HCT116 (cell line): ENCODE results near the gene FADS6. TPM values are rescaled to one million over a fixed set of nuclear protein-coding genes. Genes with fewer than 3 reads are reported as not detected.

ENCODE experiments used
- ATAC-seq: fragments of 200-7000 bp; cut with Tn5 transposase; 2 replicates; pipeline ENCODE4 v1.9.1; 2020; ENCODE audit warnings: mild to moderate bottlenecking, moderate library complexity
- BruUV-seq: library from RNA; stranded (reverse); fragments of 400-500 nt; replicated peaks from 2 replicates; lab custom pipeline; 2021; lab: Mats Ljungman, UMichigan
- CTCF ChIA-PET: fragments of 300-600 bp; sonication (Branson Sonifier 250); formaldehyde crosslinking; loops from one replicate; lab custom pipeline; 2021; ENCODE audit warnings: antibody characterized with exemption; lab: Charles Lee
- POLR2A ChIA-PET: fragments of 300-600, 350-600 bp; sonication (Branson Sonifier 250); formaldehyde crosslinking; loops from one replicate; lab custom pipeline; 2021; ENCODE audit warnings: antibody characterized with exemption; lab: Charles Lee
- RAD21 ChIA-PET, 2 experiments: fragments of 300-600 bp; sonication (Branson Sonifier 250); formaldehyde crosslinking; loops; one replicate each; lab custom pipeline; 2023; ENCODE audit warnings: low total read pairs in 2 of 2; ENCODE audit not compliant: uncharacterized antibody in 2 of 2, unreplicated experiment in 2 of 2, low non-redundant PET in 1 of 2; lab: Charles Lee
- DNase-seq: peaks from one replicate; pipeline ENCODE4 v3.0.0-alpha.2; 2010; ENCODE audit warnings: low read depth, low spot score
- H2AFZ ChIP-seq: fragments of 200-600 bp; shearing (Covaris generic), sonication (generic); 2 replicates; pipeline ENCODE4 v1.6.1; 2017; ENCODE audit warnings: low read depth, mixed run types, mixed read lengths, antibody characterized with exemption, low read length; ENCODE audit not compliant: poor library complexity, severe bottlenecking
- H3K27ac ChIP-seq: 2 replicates; pipeline ENCODE4 v1.5.1; 2012; ENCODE audit warnings: low read depth, low read length
- H3K27me3 ChIP-seq: fragments of 200-600 bp; sonication (generic); 2 replicates; pipeline ENCODE4 v1.6.1; 2016; ENCODE audit warnings: mixed run types, low read length, mixed read lengths; ENCODE audit not compliant: insufficient read depth
- H3K36me3 ChIP-seq, 2 experiments: fragments of 200-500 bp in 1 of 2; fragments of 200-600 bp in 1 of 2; sonication (Bioruptor generic) in 1 of 2; sonication (generic) in 1 of 2; 2 replicates each; pipeline versions ENCODE4 v1.5.1 to v1.6.1; 2014 to 2016; ENCODE audit warnings: low read length in 2 of 2, inconsistent platforms in 1 of 2, mixed read lengths in 1 of 2, mixed run types in 1 of 2; ENCODE audit not compliant: insufficient read depth in 2 of 2, control insufficient read depth in 1 of 2
- H3K4me1 ChIP-seq, 2 experiments: fragments of 200-600 bp in 1 of 2; sonication (generic) in 1 of 2; 2 replicates each; pipeline versions ENCODE4 v1.5.1 to v1.6.1; 2012 to 2017; ENCODE audit warnings: low read length in 2 of 2, inconsistent platforms in 1 of 2, mild to moderate bottlenecking in 1 of 2, mixed read lengths in 1 of 2, mixed run types in 1 of 2, moderate library complexity in 1 of 2; ENCODE audit not compliant: insufficient read depth in 2 of 2, control insufficient read depth in 1 of 2
- H3K4me2 ChIP-seq: fragments of 200-600 bp; sonication (generic); 2 replicates; pipeline ENCODE4 v1.6.1; 2017; ENCODE audit warnings: mixed run types, low read length, mixed read lengths
- H3K4me3 ChIP-seq, 2 experiments: fragments of 200-600 bp in 1 of 2; sonication (generic) in 1 of 2; replicated peaks in 1 of 2; 2 replicates each; pipeline ENCODE4 v1.5.1; 2011 to 2016; ENCODE audit warnings: low read length in 2 of 2, control low read depth in 1 of 2, low read depth in 1 of 2, mild to moderate bottlenecking in 1 of 2, mixed read lengths in 1 of 2, mixed run types in 1 of 2
- H3K79me2 ChIP-seq: fragments of 200-600 bp; sonication (generic); 2 replicates; pipeline ENCODE4 v1.6.1; 2017; ENCODE audit warnings: mild to moderate bottlenecking, mixed run types, low read length, moderate library complexity, mixed read lengths; ENCODE audit not compliant: insufficient read depth
- H3K9ac ChIP-seq: fragments of 200-600 bp; sonication (generic); 2 replicates; pipeline ENCODE4 v1.6.1; 2016; ENCODE audit warnings: low read length, mixed read lengths
- H3K9me2 ChIP-seq: fragments of 200-600 bp; sonication (generic), shearing (Covaris generic); 2 replicates; pipeline ENCODE4 v1.6.1; 2017; ENCODE audit warnings: mixed run types, mild to moderate bottlenecking, moderate library complexity; ENCODE audit not compliant: insufficient read depth
- H3K9me3 ChIP-seq, 2 experiments: fragments of 200-500 bp in 1 of 2; fragments of 200-600 bp in 1 of 2; sonication (Bioruptor generic) in 1 of 2; sonication (generic) in 1 of 2; 2 replicates each; pipeline ENCODE4 v1.6.1; 2014 to 2017; ENCODE audit warnings: low read length in 2 of 2, mixed read lengths in 2 of 2, inconsistent platforms in 1 of 2, low read depth in 1 of 2, mild to moderate bottlenecking in 1 of 2, mixed run types in 1 of 2, moderate library complexity in 1 of 2; ENCODE audit not compliant: control insufficient read depth in 1 of 2, insufficient read depth in 1 of 2
- H4K20me1 ChIP-seq: fragments of 200-600 bp; sonication (generic), shearing (Covaris generic); 2 replicates; pipeline ENCODE4 v1.6.1; 2017; ENCODE audit warnings: mixed run types, mild to moderate bottlenecking, moderate library complexity; ENCODE audit not compliant: insufficient read depth
- CEBPB ChIP-seq: IDR thresholded peaks from 2 replicates; pipeline ENCODE4 v1.6.1; 2012; ENCODE audit warnings: low read depth
- EGR1 ChIP-seq: IDR thresholded peaks from 2 replicates; pipeline ENCODE4 v1.6.1; 2012; ENCODE audit warnings: low read depth
- ELF1 ChIP-seq: IDR thresholded peaks from 2 replicates; pipeline ENCODE4 v1.6.1; 2012; ENCODE audit warnings: low read depth, borderline replicate concordance
- EZH2 ChIP-seq: fragments of 200-600 bp; sonication (generic); IDR thresholded peaks from 2 replicates; pipeline ENCODE4 v1.6.1; 2017; ENCODE audit warnings: antibody characterized with exemption, mixed run types
- FOSL1 ChIP-seq: IDR thresholded peaks from 2 replicates; pipeline ENCODE4 v1.6.1; 2012; ENCODE audit warnings: low read depth
- POLR2A ChIP-seq: IDR thresholded peaks from 2 replicates; pipeline ENCODE4 v1.7.0; 2011; ENCODE audit warnings: borderline replicate concordance; ENCODE audit not compliant: insufficient read depth, insufficient read length; ENCODE audit errors: extremely low read depth
- POLR2AphosphoS5 ChIP-seq: IDR thresholded peaks from 2 replicates; pipeline ENCODE4 v1.6.1; 2011; ENCODE audit warnings: mild to moderate bottlenecking, low read depth, low read length, moderate library complexity
- RAD21 ChIP-seq: IDR thresholded peaks from 2 replicates; pipeline ENCODE4 v1.6.1; 2012; ENCODE audit warnings: low read depth, mild to moderate bottlenecking
- SIN3A ChIP-seq: IDR thresholded peaks from 2 replicates; pipeline ENCODE4 v1.6.1; 2012; ENCODE audit warnings: low read depth
- SP1 ChIP-seq: IDR thresholded peaks from 2 replicates; pipeline ENCODE4 v1.6.1; 2012; ENCODE audit warnings: low read depth
- YY1 ChIP-seq: IDR thresholded peaks from 2 replicates; pipeline ENCODE4 v1.6.1; 2011; ENCODE audit warnings: low read length, low read depth, moderate library complexity, mild to moderate bottlenecking; ENCODE audit not compliant: insufficient replicate concordance; ENCODE audit errors: extremely low read depth
- ZFX ChIP-seq: fragments of 450-650 bp; IDR thresholded peaks from 2 replicates; pipeline ENCODE4 v1.6.1; 2017
- ZNF274 ChIP-seq: fragments of 200-500 bp; sonication (Bioruptor generic); IDR thresholded peaks from 2 replicates; pipeline ENCODE4 v1.6.1; 2014; ENCODE audit warnings: mild to moderate bottlenecking, low read depth, low read length, inconsistent platforms
- intact Hi-C: fragments of 100-400 bp; cut with micrococcal nuclease; formaldehyde crosslinking; loops from 2 replicates; pipeline ENCODE4 v1.10.0; 2022
- total RNA-seq: library from RNA; stranded (reverse); gene quantifications from one replicate; pipeline ENCODE4 v1.2.1, GENCODE V29; 2021; ENCODE audit not compliant: unreplicated experiment
- TF ChIP-seq, protein P1 (sequence below), 3 experiments: fragments of 200-600 bp in 1 of 3; sonication (generic) in 1 of 3; IDR thresholded peaks in 2 of 3; conservative IDR thresholded peaks in 1 of 3; 2 replicates each; pipeline ENCODE4 v1.5.1; 2012 to 2017; ENCODE audit warnings: low read depth in 2 of 3, low read length in 2 of 3, antibody characterized with exemption in 1 of 3, borderline replicate concordance in 1 of 3, control low read depth in 1 of 3, mild to moderate bottlenecking in 1 of 3, mixed read lengths in 1 of 3, mixed run types in 1 of 3, moderate library complexity in 1 of 3; ENCODE audit not compliant: insufficient read depth in 1 of 3
- TF ChIP-seq, protein P2 (sequence below): IDR thresholded peaks from 2 replicates; pipeline ENCODE4 v1.6.1; 2011; ENCODE audit warnings: mild to moderate bottlenecking, low read length, moderate library complexity; ENCODE audit not compliant: insufficient replicate concordance; ENCODE audit errors: extremely low read depth
- TF ChIP-seq, protein P3 (sequence below): IDR thresholded peaks from 2 replicates; pipeline ENCODE4 v1.6.1; 2012

The FADS6 gene
- total RNA-seq, 1 experiment from 2014 or later: not detected

DNA sequence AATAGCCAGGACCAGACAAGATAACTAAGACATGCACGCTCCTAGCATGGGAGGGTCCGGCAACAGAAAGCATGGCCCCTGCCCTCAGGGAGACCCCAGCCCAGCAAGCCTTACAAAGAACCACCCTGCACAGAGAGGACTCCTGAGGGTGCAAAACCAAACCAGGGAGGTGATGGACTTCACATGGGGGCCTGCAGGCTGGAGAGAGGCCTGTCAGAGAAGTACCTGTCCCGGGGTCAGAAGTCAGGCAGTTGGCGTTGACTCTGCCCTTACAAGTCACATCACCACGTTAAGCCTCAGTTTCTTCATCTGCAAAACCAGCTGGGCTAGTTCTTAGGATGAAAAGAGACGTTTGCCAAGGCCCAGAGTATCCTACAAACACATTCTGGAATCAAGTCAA, 35.4 kb upstream of the FADS6 start:
- peaks cover 3% of the 10 kb centered on the region; the same call in 1 of the 2 replicates for H3K27me3 ChIP-seq
- ChIA-PET POLR2A (interaction anchor here (1.5 kb wide), 1 partner anchor 56 kb away, joined by 4 read pairs; the partner anchor contains the start of gene FDXR), RAD21 (no interaction called here), CTCF (interaction anchor here (1.7 kb wide), 1 partner anchor 28 kb away, joined by 7 read pairs; no protein-coding TSS in a partner anchor)
- H3K36me3 ChIP-seq: no peaks in the 10 kb centered on the region
- intact Hi-C loops: no loop called here
- no peak overlapping the region for H3K4me3 ChIP-seq
- no peaks in the 10 kb centered on the region for H4K20me1 ChIP-seq
- H3K4me1 ChIP-seq: peaks cover 4 to 31% of the 10 kb centered on the region in 2 experiments; a peak in 3 of 4 replicates
- H3K9me3 ChIP-seq: no peaks in the 10 kb centered on the region
- no peak overlapping the region for H3K4me2 ChIP-seq
- no TSS peak for BruUV-seq
- TF ChIP-seq POLR2A (no peak), ZFX (no peak)
- TF ChIP-seq, protein P1, sequence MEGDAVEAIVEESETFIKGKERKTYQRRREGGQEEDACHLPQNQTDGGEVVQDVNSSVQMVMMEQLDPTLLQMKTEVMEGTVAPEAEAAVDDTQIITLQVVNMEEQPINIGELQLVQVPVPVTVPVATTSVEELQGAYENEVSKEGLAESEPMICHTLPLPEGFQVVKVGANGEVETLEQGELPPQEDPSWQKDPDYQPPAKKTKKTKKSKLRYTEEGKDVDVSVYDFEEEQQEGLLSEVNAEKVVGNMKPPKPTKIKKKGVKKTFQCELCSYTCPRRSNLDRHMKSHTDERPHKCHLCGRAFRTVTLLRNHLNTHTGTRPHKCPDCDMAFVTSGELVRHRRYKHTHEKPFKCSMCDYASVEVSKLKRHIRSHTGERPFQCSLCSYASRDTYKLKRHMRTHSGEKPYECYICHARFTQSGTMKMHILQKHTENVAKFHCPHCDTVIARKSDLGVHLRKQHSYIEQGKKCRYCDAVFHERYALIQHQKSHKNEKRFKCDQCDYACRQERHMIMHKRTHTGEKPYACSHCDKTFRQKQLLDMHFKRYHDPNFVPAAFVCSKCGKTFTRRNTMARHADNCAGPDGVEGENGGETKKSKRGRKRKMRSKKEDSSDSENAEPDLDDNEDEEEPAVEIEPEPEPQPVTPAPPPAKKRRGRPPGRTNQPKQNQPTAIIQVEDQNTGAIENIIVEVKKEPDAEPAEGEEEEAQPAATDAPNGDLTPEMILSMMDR (IDR thresholded peaks at IDR 0.05 in 2 of 3, conservative IDR thresholded peaks at IDR 0.05 in 1 of 3; ENCODE audit: borderline replicate concordance in 1 of 3, insufficient read depth in 1 of 3, low read depth in 2 of 3, low read length in 2 of 3): no peak
- ATAC-seq (no peak), DNase-seq (no peak)
- H3K79me2 ChIP-seq: no peaks in the 10 kb centered on the region
- no peak overlapping the region for H3K9ac ChIP-seq
- H3K27ac ChIP-seq: no peak overlapping the region
- no peak overlapping the region for H2AFZ ChIP-seq
- no peaks in the 10 kb centered on the region for H3K9me2 ChIP-seq

DNA sequence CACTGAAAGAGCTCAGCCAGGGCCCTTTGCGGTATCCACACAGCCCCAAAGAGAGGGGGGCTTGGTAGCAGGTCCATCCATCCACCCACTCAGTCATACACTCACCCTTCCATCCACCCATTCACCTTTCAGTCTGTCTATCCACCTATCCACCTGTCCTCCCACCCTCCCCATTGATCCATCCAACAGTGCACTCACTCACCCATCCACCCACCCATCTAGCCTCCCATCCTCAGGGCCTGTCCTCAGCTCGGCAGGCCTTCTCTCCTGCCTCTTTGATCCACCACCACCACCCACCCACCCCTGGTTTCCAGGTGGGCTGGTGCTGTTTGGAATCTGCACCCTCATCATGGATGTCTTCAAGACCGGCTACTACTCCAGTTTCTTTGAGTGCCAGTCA, 31.8 kb upstream of the FADS6 start:
- TF ChIP-seq, protein P2, sequence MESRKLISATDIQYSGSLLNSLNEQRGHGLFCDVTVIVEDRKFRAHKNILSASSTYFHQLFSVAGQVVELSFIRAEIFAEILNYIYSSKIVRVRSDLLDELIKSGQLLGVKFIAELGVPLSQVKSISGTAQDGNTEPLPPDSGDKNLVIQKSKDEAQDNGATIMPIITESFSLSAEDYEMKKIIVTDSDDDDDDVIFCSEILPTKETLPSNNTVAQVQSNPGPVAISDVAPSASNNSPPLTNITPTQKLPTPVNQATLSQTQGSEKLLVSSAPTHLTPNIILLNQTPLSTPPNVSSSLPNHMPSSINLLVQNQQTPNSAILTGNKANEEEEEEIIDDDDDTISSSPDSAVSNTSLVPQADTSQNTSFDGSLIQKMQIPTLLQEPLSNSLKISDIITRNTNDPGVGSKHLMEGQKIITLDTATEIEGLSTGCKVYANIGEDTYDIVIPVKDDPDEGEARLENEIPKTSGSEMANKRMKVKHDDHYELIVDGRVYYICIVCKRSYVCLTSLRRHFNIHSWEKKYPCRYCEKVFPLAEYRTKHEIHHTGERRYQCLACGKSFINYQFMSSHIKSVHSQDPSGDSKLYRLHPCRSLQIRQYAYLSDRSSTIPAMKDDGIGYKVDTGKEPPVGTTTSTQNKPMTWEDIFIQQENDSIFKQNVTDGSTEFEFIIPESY: no peak
- TF ChIP-seq FOSL1 (no peak), RAD21 (no peak), SP1 (no peak), ZNF274 (no peak), POLR2AphosphoS5 (no peak), EZH2 (no peak), CEBPB (no peak), SIN3A (no peak), YY1 (no peak), EGR1 (no peak), POLR2A (no peak), ELF1 (no peak), ZFX (no peak)
- TF ChIP-seq, protein P3, sequence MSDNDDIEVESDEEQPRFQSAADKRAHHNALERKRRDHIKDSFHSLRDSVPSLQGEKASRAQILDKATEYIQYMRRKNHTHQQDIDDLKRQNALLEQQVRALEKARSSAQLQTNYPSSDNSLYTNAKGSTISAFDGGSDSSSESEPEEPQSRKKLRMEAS: no peak
- Histone ChIP-seq H3K9me2 (no peaks in the 10 kb centered on the region), H3K4me3 (no peak overlapping the region), H3K79me2 (no peaks in the 10 kb centered on the region), H3K27ac (no peak overlapping the region), H2AFZ (no peak overlapping the region), H3K9me3 (no peaks in the 10 kb centered on the region), H4K20me1 (no peaks in the 10 kb centered on the region), H3K9ac (no peak overlapping the region), H3K27me3 (peaks cover 4% of the 10 kb centered on the region; the same call in 1 of the 2 replicates), H3K36me3 (no peaks in the 10 kb centered on the region), H3K4me2 (no peak overlapping the region), H3K4me1 (peaks cover 20 to 45% of the 10 kb centered on the region in 2 experiments)
- DNase-seq (no peak), ATAC-seq (no peak)
- ChIA-PET CTCF (interaction anchor here (1.3 to 2.8 kb wide), 2 partner anchors 32 to 37 kb away, joined by 3 to 21 read pairs; no protein-coding TSS in a partner anchor), RAD21 (interaction anchor here in 1 of 2 experiments (1.2 kb wide), 1 partner anchor 35 kb away, joined by 4 read pairs; no protein-coding TSS in a partner anchor), POLR2A (no interaction called here)
- intact Hi-C loops: no loop called here
- no TSS peak for BruUV-seq
